ES-I3 (cell line): Measurements from ENCODE around the gene TBC1D9.

Source experiments
- H3K36me3 ChIP-seq: 2 replicates; pipeline ENCODE4 v1.6.1; 2013; ENCODE audit warnings: mild to moderate bottlenecking, low read length, control low read depth, moderate library complexity; ENCODE audit not compliant: insufficient read depth
- H3K4me1 ChIP-seq: 2 replicates; pipeline ENCODE4 v1.6.1; 2013; ENCODE audit warnings: mild to moderate bottlenecking, control low read depth, low read length; ENCODE audit not compliant: insufficient read depth
- H3K9ac ChIP-seq: 2 replicates; pipeline ENCODE4 v1.6.1; 2013; ENCODE audit warnings: low read depth, mild to moderate bottlenecking, low read length, moderate library complexity
- H3K9me3 ChIP-seq: 2 replicates; pipeline ENCODE4 v1.6.1; 2013; ENCODE audit warnings: mild to moderate bottlenecking, low read length, moderate library complexity; ENCODE audit not compliant: control insufficient read depth, insufficient read depth

Gene TBC1D9

DNA sequence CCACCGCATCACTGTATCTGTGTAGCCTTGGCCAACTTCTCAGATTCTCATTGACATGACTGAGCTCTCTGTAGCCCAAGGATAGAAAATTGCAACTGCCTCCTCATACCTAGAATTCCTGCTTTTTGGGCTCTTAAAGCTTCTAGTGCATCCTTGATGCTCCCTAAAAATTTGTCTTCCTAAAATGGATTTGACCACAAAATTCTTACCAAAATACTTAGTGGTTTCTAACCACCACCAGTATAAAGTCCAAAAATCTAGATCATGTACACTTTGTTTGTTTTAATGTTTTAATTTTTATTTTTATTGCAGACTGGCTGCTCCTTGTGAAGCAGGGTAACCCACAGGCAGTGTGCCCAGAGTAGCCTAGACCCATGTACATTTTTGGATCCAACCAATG is 75.5 kb downstream of the TBC1D9 start:
- no peak overlapping the region for H3K9ac ChIP-seq
- no peaks in the 10 kb centered on the region for H3K9me3 ChIP-seq
- no peaks in the 10 kb centered on the region for H3K36me3 ChIP-seq
- no peaks in the 10 kb centered on the region for H3K4me1 ChIP-seq

GRCh38 chr4:140679576-140679975 is 76.6 kb downstream of the TBC1D9 start:
- H3K36me3 ChIP-seq: no peaks in the 10 kb centered on the region

DNA sequence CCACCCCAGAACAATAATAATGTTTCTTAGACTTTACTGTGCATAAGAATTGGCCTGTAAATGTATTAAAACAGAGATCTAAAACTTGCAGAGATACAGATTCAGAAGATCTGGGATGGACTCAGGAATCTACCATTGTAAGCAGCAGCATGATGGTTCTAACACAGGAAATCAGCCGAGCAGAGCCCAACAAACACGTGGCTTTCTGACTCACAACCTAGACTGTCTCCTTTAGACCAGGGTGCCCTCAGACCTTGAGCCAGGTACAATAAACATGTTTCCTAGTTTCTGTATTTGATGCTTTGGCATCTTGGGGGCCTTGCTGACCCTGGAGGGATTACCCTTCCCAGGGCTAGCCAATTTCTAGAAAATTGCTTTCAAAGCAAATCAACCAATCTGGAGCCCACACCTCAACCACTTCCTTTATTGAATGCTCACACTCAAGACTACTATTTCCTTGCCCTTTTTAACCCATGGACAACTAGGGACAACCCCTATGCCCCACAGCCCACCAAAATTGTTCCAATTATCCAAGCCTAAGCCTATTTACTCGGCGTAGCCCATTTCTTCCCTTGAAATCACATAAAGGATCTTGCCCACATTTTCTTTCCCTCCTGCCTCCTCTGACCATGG is 80.5 kb downstream of the TBC1D9 start:
- Histone ChIP-seq H3K9me3 (no peaks in the 10 kb centered on the region), H3K36me3 (no peaks in the 10 kb centered on the region), H3K9ac (no peak overlapping the region), H3K4me1 (no peaks in the 10 kb centered on the region)

More at GRCh38 chr4:140679576-140679975, 76.6 kb downstream of the TBC1D9 start:
- H3K4me1 ChIP-seq: no peaks in the 10 kb centered on the region
- no peaks in the 10 kb centered on the region for H3K9me3 ChIP-seq
- no peak overlapping the region for H3K9ac ChIP-seq

GRCh38 chr4:140673729-140674128 is 82.5 kb downstream of the TBC1D9 start:
- Histone ChIP-seq H3K9ac (no peak overlapping the region), H3K4me1 (no peaks in the 10 kb centered on the region), H3K36me3 (no peaks in the 10 kb centered on the region), H3K9me3 (no peaks in the 10 kb centered on the region)

- Histone ChIP-seq H3K9me3 (no peaks in the 10 kb centered on the region), H3K4me1 (no peaks in the 10 kb centered on the region), H3K9ac (no peak overlapping the region), H3K36me3 (no peaks in the 10 kb centered on the region)
Observed at GRCh38 chr4:140672416-140672815, 83.8 kb downstream of the TBC1D9 start.

DNA sequence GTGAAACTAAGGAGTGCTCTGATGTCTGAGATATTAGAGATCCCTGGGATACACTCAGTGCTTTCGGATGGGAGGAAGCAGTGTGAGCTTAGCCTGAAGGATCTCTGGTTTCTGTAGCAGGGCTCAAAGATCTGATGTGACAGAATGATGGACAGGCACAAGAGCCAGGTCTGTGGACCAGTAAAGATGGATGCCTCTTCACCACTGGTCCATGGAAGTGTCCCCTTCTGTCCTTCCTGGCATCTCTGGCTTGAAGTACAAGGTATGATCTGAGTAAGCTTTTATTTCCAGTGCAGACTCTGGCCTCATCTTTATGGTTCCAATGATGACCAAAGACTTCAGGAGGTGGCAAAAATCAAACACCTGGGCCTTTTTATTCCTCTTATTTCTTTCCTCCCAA is 88.1 kb downstream of the TBC1D9 start:
- Histone ChIP-seq H3K9me3 (no peaks in the 10 kb centered on the region), H3K9ac (no peak overlapping the region), H3K36me3 (no peaks in the 10 kb centered on the region), H3K4me1 (no peaks in the 10 kb centered on the region)

DNA sequence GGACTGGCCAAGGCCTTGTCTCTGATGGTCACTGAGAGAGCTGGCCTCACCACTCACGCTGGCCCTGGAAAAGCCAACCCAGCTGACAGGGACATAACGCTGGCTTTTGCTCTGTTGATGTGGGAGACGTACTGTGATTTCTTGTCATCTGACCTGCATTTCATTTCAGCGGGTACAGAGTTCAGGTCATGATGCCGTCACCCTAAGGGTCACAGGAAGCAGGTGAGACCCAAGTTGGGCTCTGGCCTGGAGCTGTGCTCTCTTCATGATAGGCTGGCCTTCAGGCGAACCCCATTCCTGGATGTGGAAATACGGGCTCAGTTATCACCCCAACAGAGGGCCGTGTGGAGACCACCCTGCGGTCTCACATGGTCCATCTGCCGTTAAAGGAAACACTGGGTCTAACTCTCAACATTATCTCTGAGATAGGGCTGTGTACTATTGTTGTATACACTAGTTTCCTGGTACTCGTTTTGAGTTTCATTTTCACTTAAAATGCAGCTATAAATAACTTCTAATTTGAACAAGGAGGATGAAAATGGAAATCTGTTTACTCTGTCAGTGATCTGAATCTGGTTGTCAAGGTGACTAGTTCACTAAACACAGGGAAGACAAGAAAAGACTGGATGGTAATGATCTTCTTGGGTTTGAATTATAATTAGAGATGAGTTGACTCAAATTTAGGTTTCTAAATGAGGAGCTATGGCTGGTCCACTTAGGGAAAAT is 89.1 kb downstream of the TBC1D9 start:
- Histone ChIP-seq H3K9ac (no peak overlapping the region), H3K9me3 (no peaks in the 10 kb centered on the region), H3K36me3 (no peaks in the 10 kb centered on the region), H3K4me1 (peaks cover 7% of the 10 kb centered on the region)

DNA sequence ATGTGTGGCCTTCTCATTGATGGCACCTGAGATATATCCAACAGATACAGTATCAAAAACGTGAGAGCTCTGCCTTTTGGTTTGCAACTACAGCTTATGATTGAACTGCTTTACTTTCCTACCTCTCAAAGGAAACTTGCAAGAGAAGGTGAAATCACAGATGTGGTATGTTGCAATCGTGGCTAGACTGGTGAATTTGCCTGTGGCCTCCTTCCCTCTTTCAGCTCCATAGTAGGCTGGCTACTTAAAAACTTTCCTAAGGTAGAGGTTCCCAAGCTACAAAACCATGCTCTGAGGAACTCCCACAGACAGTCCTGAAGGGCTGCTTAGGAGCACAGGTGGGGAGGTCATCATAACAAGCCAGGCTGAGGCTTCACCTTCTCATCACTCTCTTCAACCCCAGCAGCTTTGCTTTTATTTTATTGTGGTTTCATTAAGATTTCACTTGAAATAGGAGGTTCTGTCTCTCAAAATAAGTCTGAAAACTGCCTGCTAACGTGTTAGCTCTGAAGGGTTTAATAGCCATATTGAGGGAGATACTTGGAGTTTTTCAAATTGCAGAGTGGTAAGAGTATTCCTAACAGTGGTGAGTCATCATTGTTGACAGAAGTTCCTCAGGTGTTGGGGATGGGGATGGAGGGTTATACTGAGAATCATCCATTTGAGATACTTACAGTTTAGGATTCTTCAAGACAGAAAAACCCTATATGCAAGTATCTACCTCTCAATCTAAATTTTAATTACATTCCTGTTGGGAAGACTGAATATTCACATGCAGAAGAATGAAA is 93.9 kb downstream of the TBC1D9 start:
- H3K9me3 ChIP-seq: no peaks in the 10 kb centered on the region
- H3K36me3 ChIP-seq: no peaks in the 10 kb centered on the region

DNA sequence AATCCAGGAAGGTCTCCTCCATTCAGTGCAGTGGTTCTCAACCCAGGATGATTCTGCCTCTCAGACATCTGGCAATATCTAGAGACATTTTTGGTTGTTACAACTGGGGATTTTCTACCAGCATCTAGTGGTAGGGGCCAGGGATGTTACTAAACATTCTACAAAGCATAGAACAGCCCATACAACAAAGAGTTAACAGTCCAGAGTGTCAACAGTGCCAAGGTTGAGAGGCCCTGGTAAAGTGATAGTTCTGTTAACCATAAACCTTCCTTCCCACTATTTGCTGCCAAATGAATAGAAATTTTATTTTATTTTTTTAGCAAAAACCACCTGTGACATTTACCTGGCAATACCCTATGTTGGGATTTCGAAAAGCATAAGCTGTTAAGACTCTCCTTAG is 94.6 kb downstream of the TBC1D9 start:
- Histone ChIP-seq H3K36me3 (no peaks in the 10 kb centered on the region), H3K4me1 (peaks cover 11% of the 10 kb centered on the region), H3K9me3 (no peaks in the 10 kb centered on the region), H3K9ac (no peak overlapping the region)

More for the DNA sequence above, 93.9 kb downstream of the TBC1D9 start:
- no peak overlapping the region for H3K9ac ChIP-seq
- peaks cover 11% of the 10 kb centered on the region for H3K4me1 ChIP-seq

GRCh38 chr4:140659943-140660700 is 96.1 kb downstream of the TBC1D9 start:
- H3K9ac ChIP-seq: no peak overlapping the region
- H3K36me3 ChIP-seq: no peaks in the 10 kb centered on the region
- peaks cover 11% of the 10 kb centered on the region for H3K4me1 ChIP-seq
- no peaks in the 10 kb centered on the region for H3K9me3 ChIP-seq

DNA sequence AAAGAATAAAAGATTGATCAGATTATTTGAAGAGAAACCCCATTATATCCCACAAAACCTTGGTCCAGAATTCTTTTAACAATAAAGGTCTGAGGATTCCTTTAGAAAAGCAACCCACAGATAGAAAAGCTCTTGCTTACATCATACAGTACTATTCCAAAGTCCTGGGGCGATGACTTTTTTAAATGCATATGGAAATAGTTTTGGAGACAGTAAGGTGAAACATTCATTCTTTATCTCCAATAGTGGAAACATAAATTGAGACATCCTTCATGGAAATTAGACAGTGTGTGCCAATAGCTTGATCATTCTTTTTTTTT is 101.7 kb downstream of the TBC1D9 start:
- no peak overlapping the region for H3K9ac ChIP-seq
- no peaks in the 10 kb centered on the region for H3K9me3 ChIP-seq
- 0 out of 2 replicates have a peak, but pooled peaks cover 8% of the 10 kb centered on the region for H3K4me1 ChIP-seq
- no peaks in the 10 kb centered on the region for H3K36me3 ChIP-seq

GRCh38 chr4:140653718-140654494 is 102.3 kb downstream of the TBC1D9 start:
- Histone ChIP-seq H3K36me3 (no peaks in the 10 kb centered on the region), H3K4me1 (0 out of 2 replicates have a peak, but pooled peaks cover 8% of the 10 kb centered on the region), H3K9ac (no peak overlapping the region), H3K9me3 (no peaks in the 10 kb centered on the region)

DNA sequence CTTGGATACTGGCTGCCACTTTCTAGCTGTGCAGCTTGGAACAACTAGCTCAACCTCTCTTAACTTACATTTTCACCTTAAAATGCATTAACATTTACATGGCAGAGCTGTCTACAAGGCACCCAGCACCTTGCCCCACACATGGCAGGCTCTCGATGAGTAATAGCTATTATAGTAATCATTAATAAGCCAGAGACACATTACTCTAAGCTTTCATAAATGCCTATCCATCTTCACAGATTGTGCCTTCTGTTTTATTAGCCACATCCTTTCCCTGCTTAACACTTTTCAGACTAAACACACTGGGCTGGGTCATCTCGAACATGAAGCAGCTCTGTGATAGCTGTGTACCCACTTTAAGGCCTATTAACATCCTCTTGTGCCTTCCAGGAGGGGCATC is 103.6 kb downstream of the TBC1D9 start:
- H3K4me1 ChIP-seq: peaks cover 8% of the 10 kb centered on the region; the same call in 1 of the 2 replicates
- no peak overlapping the region for H3K9ac ChIP-seq
- no peaks in the 10 kb centered on the region for H3K36me3 ChIP-seq
- H3K9me3 ChIP-seq: no peaks in the 10 kb centered on the region
